H1 (cell line): Measurements from ENCODE around the gene STRIT1.
"Not testable (repeated sequence)": the region's sequence is repeated elsewhere in the genome, so short reads cannot be mapped to it uniquely, and the experiment has no call there.

ENCODE experiments used
- EZH2 ChIP-seq: fragments of 200-600 bp; sonication (generic); IDR thresholded peaks from 2 replicates; pipeline ENCODE4 v1.7.1; 2012; ENCODE audit warnings: low read depth, mild to moderate bottlenecking, moderate library complexity, low read length, inconsistent platforms; ENCODE audit not compliant: severe bottlenecking
- HDAC2 ChIP-seq, 2 experiments: fragments of 300-600 bp in 1 of 2; sonication (generic) in 1 of 2; IDR thresholded peaks; 2 replicates each; pipeline ENCODE4 v1.6.1; 2011 to 2012; ENCODE audit warnings: low read depth in 2 of 2, low read length in 2 of 2, mild to moderate bottlenecking in 2 of 2, moderate library complexity in 2 of 2, borderline replicate concordance in 1 of 2, inconsistent platforms in 1 of 2
- MAFK ChIP-seq: IDR thresholded peaks from 2 replicates; pipeline ENCODE4 v1.6.1; 2012; ENCODE audit warnings: low read depth, mild to moderate bottlenecking, improper control_type of control experiment, low read length
- MAX ChIP-seq: IDR thresholded peaks from 2 replicates; pipeline ENCODE4 v1.6.1; 2012; ENCODE audit warnings: inconsistent platforms
- POLR2A ChIP-seq, 2 experiments: IDR thresholded peaks; 1 replicate in 1 of 2; 2 replicates in 1 of 2; pipeline ENCODE4 v1.6.1; 2011; ENCODE audit warnings: low read depth in 2 of 2, low read length in 2 of 2, mild to moderate bottlenecking in 2 of 2; ENCODE audit errors: control extremely low read depth in 1 of 2
- RAD21 ChIP-seq, 2 experiments: IDR thresholded peaks in 1 of 2; conservative IDR thresholded peaks in 1 of 2; 2 replicates each; pipeline ENCODE4 v1.6.1; 2011; ENCODE audit warnings: low read depth in 2 of 2, low read length in 2 of 2, improper control_type of control experiment in 1 of 2, inconsistent platforms in 1 of 2, mild to moderate bottlenecking in 1 of 2, moderate library complexity in 1 of 2
- RFX5 ChIP-seq: IDR thresholded peaks from 2 replicates; pipeline ENCODE4 v1.6.1; 2011; ENCODE audit warnings: low read depth, low read length, improper control_type of control experiment, borderline replicate concordance
- SP2 ChIP-seq: IDR thresholded peaks from 2 replicates; pipeline ENCODE4 v1.6.1; 2012; ENCODE audit warnings: mild to moderate bottlenecking, low read length, inconsistent platforms
- TBP ChIP-seq: IDR thresholded peaks from 2 replicates; pipeline ENCODE4 v1.6.1; 2011; ENCODE audit warnings: low read depth, low read length, improper control_type of control experiment
- TCF12 ChIP-seq: IDR thresholded peaks from 2 replicates; pipeline ENCODE4 v1.6.1; 2011; ENCODE audit warnings: low read depth, mild to moderate bottlenecking, low read length
- TF ChIP-seq, protein P1 (sequence below): IDR thresholded peaks from 2 replicates; pipeline ENCODE4 v1.6.1; 2012; ENCODE audit warnings: inconsistent platforms
- TF ChIP-seq, protein P2 (sequence below), 3 experiments: IDR thresholded peaks; 1 replicate in 2 of 3; 2 replicates in 1 of 3; pipeline versions ENCODE4 v1.5.1 to v1.6.1; 2011; ENCODE audit warnings: low read length in 3 of 3, mild to moderate bottlenecking in 3 of 3, inconsistent platforms in 2 of 3, low read depth in 1 of 3, moderate library complexity in 1 of 3; ENCODE audit not compliant: insufficient read depth in 1 of 3; ENCODE audit errors: control extremely low read depth in 1 of 3

- not testable (repeated sequence) for TF ChIP-seq SP2; HDAC2 (IDR thresholded peaks at IDR 0.05; ENCODE audit: borderline replicate concordance in 1 of 2, low read depth in 2 of 2, low read length in 2 of 2); MAX; TBP; RFX5; RAD21 (IDR thresholded peaks at IDR 0.05 in 1 of 2, conservative IDR thresholded peaks at IDR 0.05 in 1 of 2; ENCODE audit: low read depth in 2 of 2, low read length in 2 of 2); EZH2; TCF12; POLR2A (IDR thresholded peaks at IDR 0.05; ENCODE audit: control extremely low read depth in 1 of 2, low read depth in 2 of 2, low read length in 2 of 2); MAFK
- TF ChIP-seq, protein P1, sequence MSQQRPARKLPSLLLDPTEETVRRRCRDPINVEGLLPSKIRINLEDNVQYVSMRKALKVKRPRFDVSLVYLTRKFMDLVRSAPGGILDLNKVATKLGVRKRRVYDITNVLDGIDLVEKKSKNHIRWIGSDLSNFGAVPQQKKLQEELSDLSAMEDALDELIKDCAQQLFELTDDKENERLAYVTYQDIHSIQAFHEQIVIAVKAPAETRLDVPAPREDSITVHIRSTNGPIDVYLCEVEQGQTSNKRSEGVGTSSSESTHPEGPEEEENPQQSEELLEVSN: not testable (repeated sequence)
- TF ChIP-seq, protein P2, sequence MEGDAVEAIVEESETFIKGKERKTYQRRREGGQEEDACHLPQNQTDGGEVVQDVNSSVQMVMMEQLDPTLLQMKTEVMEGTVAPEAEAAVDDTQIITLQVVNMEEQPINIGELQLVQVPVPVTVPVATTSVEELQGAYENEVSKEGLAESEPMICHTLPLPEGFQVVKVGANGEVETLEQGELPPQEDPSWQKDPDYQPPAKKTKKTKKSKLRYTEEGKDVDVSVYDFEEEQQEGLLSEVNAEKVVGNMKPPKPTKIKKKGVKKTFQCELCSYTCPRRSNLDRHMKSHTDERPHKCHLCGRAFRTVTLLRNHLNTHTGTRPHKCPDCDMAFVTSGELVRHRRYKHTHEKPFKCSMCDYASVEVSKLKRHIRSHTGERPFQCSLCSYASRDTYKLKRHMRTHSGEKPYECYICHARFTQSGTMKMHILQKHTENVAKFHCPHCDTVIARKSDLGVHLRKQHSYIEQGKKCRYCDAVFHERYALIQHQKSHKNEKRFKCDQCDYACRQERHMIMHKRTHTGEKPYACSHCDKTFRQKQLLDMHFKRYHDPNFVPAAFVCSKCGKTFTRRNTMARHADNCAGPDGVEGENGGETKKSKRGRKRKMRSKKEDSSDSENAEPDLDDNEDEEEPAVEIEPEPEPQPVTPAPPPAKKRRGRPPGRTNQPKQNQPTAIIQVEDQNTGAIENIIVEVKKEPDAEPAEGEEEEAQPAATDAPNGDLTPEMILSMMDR (IDR thresholded peaks at IDR 0.05; ENCODE audit: control extremely low read depth in 1 of 3, insufficient read depth in 1 of 3, low read depth in 1 of 3, low read length in 3 of 3): not testable (repeated sequence)
These were observed 17.4 kb downstream of the STRIT1 start for GRCh38 chr3:155276089-155276488.
